ENCODE data around the gene PIGQ.

The PIGQ gene

DNA sequence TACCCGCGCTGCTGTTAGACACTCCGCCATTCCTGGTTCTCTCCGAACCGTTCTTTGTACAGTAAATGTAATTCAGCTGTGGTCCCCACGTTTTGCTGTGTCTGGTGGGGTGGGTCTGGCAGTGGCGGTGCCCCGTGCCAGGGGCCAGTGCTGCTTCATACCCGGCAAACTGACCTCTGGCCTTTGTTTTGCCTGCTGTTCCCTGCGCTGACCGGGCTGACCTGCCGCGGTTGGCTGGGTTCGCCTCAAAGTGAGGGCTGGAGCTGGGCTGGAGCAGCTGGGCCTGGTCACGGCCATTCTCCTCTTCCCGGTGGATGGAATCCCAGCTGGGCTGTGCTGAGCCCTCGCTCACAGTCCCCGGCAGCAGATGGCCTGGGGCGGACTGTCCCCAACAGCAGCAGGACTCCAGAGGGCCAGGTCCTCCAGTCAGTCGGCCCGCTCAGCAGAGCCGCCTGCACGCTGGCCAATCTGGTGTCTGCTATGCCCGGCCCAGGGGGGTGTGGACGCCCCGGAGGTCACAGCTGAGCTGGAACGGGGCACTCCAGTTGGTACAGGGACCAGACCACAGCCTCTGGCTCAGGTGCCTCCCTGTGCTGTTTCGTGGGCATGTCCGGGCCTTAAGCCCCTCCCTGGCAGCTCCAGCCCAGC is 59.5 kb downstream of the PIGQ start:
- Histone ChIP-seq H3K9me3 (ENCODE audit: control insufficient read depth, insufficient read depth, low read depth, low read length) (no peaks in the 10 kb centered on the region), H3K4me3 (ENCODE audit: low read depth, low read length) (no peak overlapping the region), H3K4me1 (ENCODE audit: control insufficient read depth, insufficient read depth, low read length) (peaks cover 38% of the 10 kb centered on the region), H3K36me3 (ENCODE audit: control insufficient read depth, insufficient read depth, low read length) (peaks cover 26% of the 10 kb centered on the region), H3K27me3 (ENCODE audit: control insufficient read depth, insufficient read depth, low read length) (no peaks in the 10 kb centered on the region), H3K9ac (ENCODE audit: low read length) (peak overlapping the region; percentile 42), H3K27ac (ENCODE audit: low read depth, low read length) (peak overlapping the region; percentile 44; the same call in 1 of the 2 replicates)

DNA sequence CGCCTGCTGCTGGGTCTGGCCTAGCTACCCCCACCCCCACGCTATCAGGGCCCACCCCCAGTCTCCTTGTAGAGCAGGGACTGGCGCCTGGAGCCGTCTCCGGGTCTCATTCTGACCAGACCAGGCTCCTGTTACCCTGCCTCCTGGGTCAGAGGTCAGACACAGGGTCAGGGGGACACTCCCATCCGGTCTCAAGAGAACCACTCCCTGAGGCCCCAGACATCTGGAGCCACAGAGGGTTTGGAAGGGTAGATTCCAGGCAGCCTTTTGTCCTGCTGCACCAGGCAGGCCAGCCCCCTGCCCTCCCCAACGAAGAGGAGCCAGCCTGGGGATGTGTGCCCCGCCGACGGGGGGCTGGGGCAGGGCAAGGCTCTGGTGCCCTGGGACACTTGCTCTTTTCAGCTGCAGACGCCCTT is 60.1 kb downstream of the PIGQ start:
- H3K27ac ChIP-seq (ENCODE audit: low read depth, low read length) = peak overlapping the region; percentile 72
- H3K4me1 ChIP-seq (ENCODE audit: control insufficient read depth, insufficient read depth, low read length) = peaks cover 35% of the 10 kb centered on the region
- no peaks in the 10 kb centered on the region for H3K27me3 ChIP-seq (ENCODE audit: control insufficient read depth, insufficient read depth, low read length)
- H3K9me3 ChIP-seq (ENCODE audit: control insufficient read depth, insufficient read depth, low read depth, low read length) = no peaks in the 10 kb centered on the region
- H3K4me3 ChIP-seq (ENCODE audit: low read depth, low read length) = peak overlapping the region; percentile 28; the same call in 1 of the 2 replicates
- peaks cover 27% of the 10 kb centered on the region for H3K36me3 ChIP-seq (ENCODE audit: control insufficient read depth, insufficient read depth, low read length)
- peak overlapping the region; percentile 35 for H3K9ac ChIP-seq (ENCODE audit: low read length)

DNA sequence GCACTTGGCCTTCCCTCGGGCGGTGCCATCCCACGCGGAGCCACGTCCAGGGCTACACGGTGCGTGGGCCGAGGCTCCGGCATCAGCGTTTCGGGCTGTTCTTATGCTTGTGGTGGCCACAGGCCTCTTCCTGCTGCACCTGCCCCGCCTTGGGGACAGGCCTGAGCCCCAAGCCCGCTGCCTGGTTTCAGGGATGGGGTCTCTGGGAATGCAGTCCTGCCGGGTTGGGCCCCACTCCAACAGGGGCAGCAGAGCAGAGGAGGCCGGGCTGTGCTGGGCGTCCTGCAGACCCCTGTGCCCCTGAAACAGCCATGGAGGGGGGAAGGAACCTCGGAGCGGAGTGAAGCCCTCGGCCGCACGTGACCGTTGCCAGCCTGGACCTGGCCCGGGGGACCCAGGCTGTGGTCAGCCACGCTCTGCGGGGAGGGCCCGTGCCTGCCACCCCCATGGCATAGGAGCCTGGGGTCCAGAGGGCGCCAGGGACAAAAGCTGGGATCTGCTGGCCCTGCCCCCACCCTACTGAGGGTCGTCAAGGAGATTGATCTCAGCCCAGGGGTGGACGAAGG is 60.6 kb downstream of the PIGQ start:
- Histone ChIP-seq H3K27ac (ENCODE audit: low read depth, low read length) (peak overlapping the region; percentile 72), H3K4me3 (ENCODE audit: low read depth, low read length) (peak overlapping the region; percentile 28), H3K36me3 (ENCODE audit: control insufficient read depth, insufficient read depth, low read length) (peaks cover 27% of the 10 kb centered on the region), H3K4me1 (ENCODE audit: control insufficient read depth, insufficient read depth, low read length) (peaks cover 35% of the 10 kb centered on the region), H3K27me3 (ENCODE audit: control insufficient read depth, insufficient read depth, low read length) (no peaks in the 10 kb centered on the region), H3K9ac (ENCODE audit: low read length) (peak overlapping the region; percentile 35), H3K9me3 (ENCODE audit: control insufficient read depth, insufficient read depth, low read depth, low read length) (no peaks in the 10 kb centered on the region)

DNA sequence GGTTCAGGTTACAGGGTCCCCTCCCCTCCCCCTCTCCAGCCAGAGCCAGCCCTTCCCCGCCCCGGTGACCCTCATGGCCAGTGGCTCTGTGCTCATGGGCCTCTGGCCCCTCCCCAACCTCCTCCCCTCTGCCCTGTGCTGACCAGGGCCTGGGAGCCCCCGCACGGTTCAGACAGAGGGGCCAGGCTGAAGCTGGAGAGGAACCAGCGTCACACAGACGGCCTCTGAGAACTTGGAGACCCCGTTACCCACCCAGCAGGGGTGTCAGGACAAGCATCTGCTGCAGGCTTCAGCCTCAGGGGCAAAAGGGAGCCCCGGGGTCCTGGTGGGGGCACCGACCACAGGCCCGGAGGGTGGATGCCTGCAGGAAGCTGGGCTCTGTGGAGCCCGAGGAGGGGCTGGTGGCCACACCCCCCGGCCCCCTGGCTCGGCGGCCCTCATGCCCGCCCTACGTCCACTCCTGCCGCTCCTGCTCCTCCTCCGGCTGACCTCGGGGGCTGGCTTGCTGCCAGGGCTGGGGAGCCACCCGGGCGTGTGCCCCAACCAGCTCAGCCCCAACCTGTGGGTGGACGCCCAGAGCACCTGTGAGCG is 61.1 kb downstream of the PIGQ start, which contains the start of gene WFIKKN1:
Gene WFIKKN1 (plus strand): TSS at position 171 of the 591 bp plus-strand sequence. CDS start 269 bp downstream, at position 440.
- Histone ChIP-seq H3K4me3 (ENCODE audit: low read depth, low read length) (peak within 1 kb of the TSS; percentile 52), H3K27ac (ENCODE audit: low read depth, low read length) (peak within 1 kb of the TSS; percentile 72), H3K36me3 (ENCODE audit: control insufficient read depth, insufficient read depth, low read length) (peaks cover 27% of the 10 kb centered on the region), H3K9me3 (ENCODE audit: control insufficient read depth, insufficient read depth, low read depth, low read length) (no peaks in the 10 kb centered on the region), H3K27me3 (ENCODE audit: control insufficient read depth, insufficient read depth, low read length) (no peaks in the 10 kb centered on the region), H3K4me1 (ENCODE audit: control insufficient read depth, insufficient read depth, low read length) (peaks cover 35% of the 10 kb centered on the region), H3K9ac (ENCODE audit: low read length) (peak within 1 kb of the TSS; percentile 54)

DNA sequence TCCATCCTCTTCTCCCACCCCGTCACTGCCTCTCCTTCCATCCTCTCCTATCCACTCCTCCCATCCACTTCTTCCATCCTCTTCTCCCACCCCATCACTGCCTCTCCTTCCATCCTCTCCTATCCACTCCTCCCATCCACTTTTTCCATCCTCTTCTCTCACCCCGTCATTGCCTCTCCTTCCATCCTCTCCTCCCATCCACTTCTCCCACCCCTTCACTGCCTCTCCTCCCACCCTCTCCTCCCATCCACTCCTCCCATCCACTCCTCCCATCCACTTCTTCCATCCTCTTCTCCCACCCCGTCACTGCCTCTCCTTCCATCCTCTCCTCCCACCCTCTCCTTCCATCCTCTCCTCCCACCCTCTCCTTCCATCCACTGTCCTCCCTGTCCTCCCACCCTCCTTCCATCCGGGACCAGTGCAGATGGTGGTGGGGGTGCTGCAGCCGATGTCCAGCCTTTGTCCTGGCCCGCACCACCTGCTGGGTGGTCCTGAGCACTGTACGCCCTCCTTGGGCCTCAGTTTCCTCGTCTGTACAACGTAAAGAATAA is 62.1 kb downstream of the PIGQ start:
- H3K36me3 ChIP-seq (ENCODE audit: control insufficient read depth, insufficient read depth, low read length) = peaks cover 24% of the 10 kb centered on the region
- H3K27ac ChIP-seq (ENCODE audit: low read depth, low read length) = no peak overlapping the region
- H3K4me3 ChIP-seq (ENCODE audit: low read depth, low read length) = no peak overlapping the region
- peaks cover 33% of the 10 kb centered on the region for H3K4me1 ChIP-seq (ENCODE audit: control insufficient read depth, insufficient read depth, low read length)
- H3K9me3 ChIP-seq (ENCODE audit: control insufficient read depth, insufficient read depth, low read depth, low read length) = no peaks in the 10 kb centered on the region
- H3K27me3 ChIP-seq (ENCODE audit: control insufficient read depth, insufficient read depth, low read length) = no peaks in the 10 kb centered on the region
- H3K9ac ChIP-seq (ENCODE audit: low read length) = no peak overlapping the region

DNA sequence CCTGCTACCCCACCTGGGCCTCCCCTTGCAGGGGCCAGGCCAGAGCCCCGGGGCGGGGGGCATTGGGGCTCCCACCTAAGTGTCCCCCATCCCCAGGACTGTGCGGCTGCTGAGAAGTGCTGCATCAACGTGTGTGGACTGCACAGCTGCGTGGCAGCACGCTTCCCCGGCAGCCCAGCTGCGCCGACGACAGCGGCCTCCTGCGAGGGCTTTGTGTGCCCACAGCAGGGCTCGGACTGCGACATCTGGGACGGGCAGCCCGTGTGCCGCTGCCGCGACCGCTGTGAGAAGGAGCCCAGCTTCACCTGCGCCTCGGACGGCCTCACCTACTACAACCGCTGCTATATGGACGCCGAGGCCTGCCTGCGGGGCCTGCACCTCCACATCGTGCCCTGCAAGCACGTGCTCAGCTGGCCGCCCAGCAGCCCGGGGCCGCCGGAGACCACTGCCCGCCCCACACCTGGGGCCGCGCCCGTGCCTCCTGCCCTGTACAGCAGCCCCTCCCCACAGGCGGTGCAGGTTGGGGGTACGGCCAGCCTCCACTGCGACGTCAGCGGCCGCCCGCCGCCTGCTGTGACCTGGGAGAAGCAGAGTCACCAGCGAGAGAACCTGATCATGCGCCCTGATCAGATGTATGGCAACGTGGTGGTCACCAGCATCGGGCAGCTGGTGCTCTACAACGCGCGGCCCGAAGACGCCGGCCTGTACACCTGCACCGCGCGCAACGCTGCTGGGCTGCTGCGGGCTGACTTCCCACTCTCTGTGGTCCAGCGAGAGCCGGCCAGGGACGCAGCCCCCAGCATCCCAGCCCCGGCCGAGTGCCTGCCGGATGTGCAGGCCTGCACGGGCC is 62.9 kb downstream of the PIGQ start:
- H3K4me3 ChIP-seq (ENCODE audit: low read depth, low read length) = no peak overlapping the region
- no peaks in the 10 kb centered on the region for H3K27me3 ChIP-seq (ENCODE audit: control insufficient read depth, insufficient read depth, low read length)
- H3K36me3 ChIP-seq (ENCODE audit: control insufficient read depth, insufficient read depth, low read length) = peaks cover 19% of the 10 kb centered on the region
- H3K4me1 ChIP-seq (ENCODE audit: control insufficient read depth, insufficient read depth, low read length) = peaks cover 34% of the 10 kb centered on the region
- H3K9ac ChIP-seq (ENCODE audit: low read length) = no peak overlapping the region
- H3K27ac ChIP-seq (ENCODE audit: low read depth, low read length) = no peak overlapping the region
- H3K9me3 ChIP-seq (ENCODE audit: control insufficient read depth, insufficient read depth, low read depth, low read length) = no peaks in the 10 kb centered on the region

DNA sequence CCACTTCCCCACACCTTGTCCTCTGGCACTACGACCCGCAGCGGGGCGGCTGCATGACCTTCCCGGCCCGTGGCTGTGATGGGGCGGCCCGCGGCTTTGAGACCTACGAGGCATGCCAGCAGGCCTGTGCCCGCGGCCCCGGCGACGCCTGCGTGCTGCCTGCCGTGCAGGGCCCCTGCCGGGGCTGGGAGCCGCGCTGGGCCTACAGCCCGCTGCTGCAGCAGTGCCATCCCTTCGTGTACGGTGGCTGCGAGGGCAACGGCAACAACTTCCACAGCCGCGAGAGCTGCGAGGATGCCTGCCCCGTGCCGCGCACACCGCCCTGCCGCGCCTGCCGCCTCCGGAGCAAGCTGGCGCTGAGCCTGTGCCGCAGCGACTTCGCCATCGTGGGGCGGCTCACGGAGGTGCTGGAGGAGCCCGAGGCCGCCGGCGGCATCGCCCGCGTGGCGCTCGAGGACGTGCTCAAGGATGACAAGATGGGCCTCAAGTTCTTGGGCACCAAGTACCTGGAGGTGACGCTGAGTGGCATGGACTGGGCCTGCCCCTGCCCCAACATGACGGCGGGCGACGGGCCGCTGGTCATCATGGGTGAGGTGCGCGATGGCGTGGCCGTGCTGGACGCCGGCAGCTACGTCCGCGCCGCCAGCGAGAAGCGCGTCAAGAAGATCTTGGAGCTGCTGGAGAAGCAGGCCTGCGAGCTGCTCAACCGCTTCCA is 63.7 kb downstream of the PIGQ start:
- Histone ChIP-seq H3K9me3 (ENCODE audit: control insufficient read depth, insufficient read depth, low read depth, low read length) (no peaks in the 10 kb centered on the region), H3K27ac (ENCODE audit: low read depth, low read length) (no peak overlapping the region), H3K27me3 (ENCODE audit: control insufficient read depth, insufficient read depth, low read length) (no peaks in the 10 kb centered on the region), H3K36me3 (ENCODE audit: control insufficient read depth, insufficient read depth, low read length) (peaks cover 14% of the 10 kb centered on the region), H3K9ac (ENCODE audit: low read length) (no peak overlapping the region), H3K4me3 (ENCODE audit: low read depth, low read length) (no peak overlapping the region), H3K4me1 (ENCODE audit: control insufficient read depth, insufficient read depth, low read length) (peaks cover 38% of the 10 kb centered on the region)

All from HUES6 (cell line).